ENCODE data around the gene PXDN.

The PXDN gene

DNA sequence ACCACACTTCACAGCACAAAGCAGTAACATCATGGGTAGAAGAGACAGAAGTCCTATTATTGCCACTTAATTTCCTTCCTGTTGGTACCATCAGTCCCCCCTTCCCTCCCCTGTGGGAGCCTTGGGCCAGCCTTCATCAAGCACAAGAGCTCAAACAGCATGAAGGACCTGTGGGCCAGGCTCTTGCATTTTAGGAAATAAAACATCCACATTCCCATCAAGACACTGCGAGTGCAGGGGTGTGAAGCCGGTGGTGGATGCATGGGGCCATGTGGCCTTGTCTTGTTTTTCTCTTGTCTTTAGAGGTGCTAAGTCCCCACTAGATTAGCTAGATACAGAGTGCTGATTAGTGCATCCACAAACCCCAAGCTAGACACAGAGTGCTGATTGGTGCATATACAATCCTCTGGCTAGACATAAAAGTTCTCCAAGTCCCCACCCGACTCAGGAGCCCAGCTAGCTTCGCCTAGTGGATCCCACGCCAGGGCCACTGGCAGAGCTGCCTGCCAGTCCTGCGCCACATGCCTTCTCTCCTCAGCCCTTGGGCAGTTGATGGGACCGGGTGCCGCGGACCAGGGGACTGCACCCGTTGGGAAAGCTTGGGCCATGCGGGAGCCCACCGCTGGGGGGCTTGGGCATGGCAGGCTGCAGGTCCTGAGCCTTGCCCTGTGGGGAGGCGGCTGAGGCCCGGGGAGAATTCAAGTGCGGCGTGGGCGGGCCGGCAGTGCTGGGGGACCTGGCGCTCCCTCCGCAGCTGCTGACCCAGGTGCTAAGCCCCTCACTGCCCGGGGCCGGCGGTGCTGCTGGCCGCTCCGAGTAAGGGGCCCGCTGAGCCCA is 14.7 kb upstream of the PXDN start:
- Histone ChIP-seq H3K4me1 (ENCODE audit: control insufficient read depth, insufficient read depth, low read length) (no peaks in the 10 kb centered on the region), H3K4me3 (ENCODE audit: low read depth, low read length) (no peak overlapping the region), H3K27ac (ENCODE audit: extremely low read depth, low read depth, low read length) (no peak overlapping the region), H3K9me3 (ENCODE audit: control insufficient read depth, insufficient read depth, low read depth, low read length) (no peaks in the 10 kb centered on the region), H3K36me3 (ENCODE audit: control insufficient read depth in 2 of 2, insufficient read depth in 1 of 2, low read length in 2 of 2) (no peaks in the 10 kb centered on the region)
- ChIA-PET CTCF (interaction anchor here (0.5 to 3.0 kb wide), 3 partner anchors 8 to 409 kb away, joined by 3 to 13 read pairs (median 3); no protein-coding TSS in a partner anchor), POLR2A (no interaction called here)
- TF ChIP-seq, protein P1, sequence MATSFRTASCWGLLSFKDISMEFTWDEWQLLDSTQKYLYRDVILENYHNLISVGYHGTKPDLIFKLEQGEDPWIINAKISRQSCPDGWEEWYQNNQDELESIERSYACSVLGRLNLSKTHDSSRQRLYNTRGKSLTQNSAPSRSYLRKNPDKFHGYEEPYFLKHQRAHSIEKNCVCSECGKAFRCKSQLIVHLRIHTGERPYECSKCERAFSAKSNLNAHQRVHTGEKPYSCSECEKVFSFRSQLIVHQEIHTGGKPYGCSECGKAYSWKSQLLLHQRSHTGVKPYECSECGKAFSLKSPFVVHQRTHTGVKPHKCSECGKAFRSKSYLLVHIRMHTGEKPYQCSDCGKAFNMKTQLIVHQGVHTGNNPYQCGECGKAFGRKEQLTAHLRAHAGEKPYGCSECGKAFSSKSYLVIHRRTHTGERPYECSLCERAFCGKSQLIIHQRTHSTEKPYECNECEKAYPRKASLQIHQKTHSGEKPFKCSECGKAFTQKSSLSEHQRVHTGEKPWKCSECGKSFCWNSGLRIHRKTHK (tag by site-specific recombination; IDR thresholded peaks at IDR 0.05) = no peak
- TF ChIP-seq, protein P2, sequence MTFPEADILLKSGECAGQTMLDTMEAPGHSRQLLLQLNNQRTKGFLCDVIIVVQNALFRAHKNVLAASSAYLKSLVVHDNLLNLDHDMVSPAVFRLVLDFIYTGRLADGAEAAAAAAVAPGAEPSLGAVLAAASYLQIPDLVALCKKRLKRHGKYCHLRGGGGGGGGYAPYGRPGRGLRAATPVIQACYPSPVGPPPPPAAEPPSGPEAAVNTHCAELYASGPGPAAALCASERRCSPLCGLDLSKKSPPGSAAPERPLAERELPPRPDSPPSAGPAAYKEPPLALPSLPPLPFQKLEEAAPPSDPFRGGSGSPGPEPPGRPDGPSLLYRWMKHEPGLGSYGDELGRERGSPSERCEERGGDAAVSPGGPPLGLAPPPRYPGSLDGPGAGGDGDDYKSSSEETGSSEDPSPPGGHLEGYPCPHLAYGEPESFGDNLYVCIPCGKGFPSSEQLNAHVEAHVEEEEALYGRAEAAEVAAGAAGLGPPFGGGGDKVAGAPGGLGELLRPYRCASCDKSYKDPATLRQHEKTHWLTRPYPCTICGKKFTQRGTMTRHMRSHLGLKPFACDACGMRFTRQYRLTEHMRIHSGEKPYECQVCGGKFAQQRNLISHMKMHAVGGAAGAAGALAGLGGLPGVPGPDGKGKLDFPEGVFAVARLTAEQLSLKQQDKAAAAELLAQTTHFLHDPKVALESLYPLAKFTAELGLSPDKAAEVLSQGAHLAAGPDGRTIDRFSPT (tag by site-specific recombination; IDR thresholded peaks at IDR 0.05) = no peak
- no peak for TF ChIP-seq PRDM1 (tag by site-specific recombination; IDR thresholded peaks at IDR 0.05)
- no peak for TF ChIP-seq ZNF626 (tag by site-specific recombination; IDR thresholded peaks at IDR 0.05)
- TF ChIP-seq ZNF324 (tag by site-specific recombination; IDR thresholded peaks at IDR 0.05) = no peak
- no peak for TF ChIP-seq ZNF555 (tag by site-specific recombination; conservative IDR thresholded peaks at IDR 0.05)
- TF ChIP-seq, protein P3, sequence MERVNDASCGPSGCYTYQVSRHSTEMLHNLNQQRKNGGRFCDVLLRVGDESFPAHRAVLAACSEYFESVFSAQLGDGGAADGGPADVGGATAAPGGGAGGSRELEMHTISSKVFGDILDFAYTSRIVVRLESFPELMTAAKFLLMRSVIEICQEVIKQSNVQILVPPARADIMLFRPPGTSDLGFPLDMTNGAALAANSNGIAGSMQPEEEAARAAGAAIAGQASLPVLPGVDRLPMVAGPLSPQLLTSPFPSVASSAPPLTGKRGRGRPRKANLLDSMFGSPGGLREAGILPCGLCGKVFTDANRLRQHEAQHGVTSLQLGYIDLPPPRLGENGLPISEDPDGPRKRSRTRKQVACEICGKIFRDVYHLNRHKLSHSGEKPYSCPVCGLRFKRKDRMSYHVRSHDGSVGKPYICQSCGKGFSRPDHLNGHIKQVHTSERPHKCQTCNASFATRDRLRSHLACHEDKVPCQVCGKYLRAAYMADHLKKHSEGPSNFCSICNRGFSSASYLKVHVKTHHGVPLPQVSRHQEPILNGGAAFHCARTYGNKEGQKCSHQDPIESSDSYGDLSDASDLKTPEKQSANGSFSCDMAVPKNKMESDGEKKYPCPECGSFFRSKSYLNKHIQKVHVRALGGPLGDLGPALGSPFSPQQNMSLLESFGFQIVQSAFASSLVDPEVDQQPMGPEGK (tag by site-specific recombination; IDR thresholded peaks at IDR 0.05) = no peak
- TF ChIP-seq ZNF214 (tag by site-specific recombination; IDR thresholded peaks at IDR 0.05; ENCODE audit: borderline replicate concordance) = no peak
- no peak for TF ChIP-seq ZNF549 (tag by site-specific recombination; IDR thresholded peaks at IDR 0.05)
- no peak for TF ChIP-seq ZNF24 (tag by site-specific recombination; IDR thresholded peaks at IDR 0.05)

DNA sequence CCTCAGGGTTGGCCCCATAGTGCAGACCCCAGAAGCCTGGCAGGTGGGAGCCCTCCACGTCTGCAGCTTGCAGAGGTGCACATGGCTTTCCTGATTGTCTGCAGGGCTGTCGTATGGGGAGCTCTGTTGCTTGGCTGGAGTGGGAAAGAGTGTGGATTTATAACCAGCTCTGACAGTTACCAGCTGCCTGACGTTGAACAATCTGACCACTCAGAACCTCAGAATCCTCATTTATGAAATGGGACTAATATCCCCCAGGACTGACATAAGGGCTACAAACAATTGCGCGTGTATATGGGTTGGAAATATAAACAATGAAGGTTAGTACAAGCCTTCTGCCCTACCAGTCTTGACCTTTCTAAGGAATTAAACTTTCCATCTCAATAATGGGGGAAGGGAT is 13.9 kb upstream of the PXDN start:
- no peak overlapping the region for H3K4me3 ChIP-seq (ENCODE audit: low read depth, low read length)
- CTCF ChIA-PET = interaction anchor here (0.6 to 1.2 kb wide), 2 partner anchors 8 to 176 kb away, joined by 3 read pairs; no protein-coding TSS in a partner anchor
- H3K27ac ChIP-seq (ENCODE audit: extremely low read depth, low read depth, low read length) = no peak overlapping the region
- H3K9me3 ChIP-seq (ENCODE audit: control insufficient read depth, insufficient read depth, low read depth, low read length) = no peaks in the 10 kb centered on the region
- POLR2A ChIA-PET = no interaction called here
- TF ChIP-seq ZNF211 (tag by site-specific recombination; IDR thresholded peaks at IDR 0.05; ENCODE audit: low read depth) (no peak), ZNF776 (tag by site-specific recombination; IDR thresholded peaks at IDR 0.05; ENCODE audit: borderline replicate concordance) (no peak), ZNF843 (tag by site-specific recombination; IDR thresholded peaks at IDR 0.05) (no peak), ZNF768 (tag by site-specific recombination; IDR thresholded peaks at IDR 0.05) (no peak), IKZF3 (tag by site-specific recombination; IDR thresholded peaks at IDR 0.05) (no peak), ZNF664 (tag by site-specific recombination; IDR thresholded peaks at IDR 0.05) (no peak), ZNF792 (tag by site-specific recombination; IDR thresholded peaks at IDR 0.05) (no peak), ZNF548 (tag by site-specific recombination; IDR thresholded peaks at IDR 0.05) (no peak), ZNF423 (tag by site-specific recombination; IDR thresholded peaks at IDR 0.05) (no peak), ZNF660 (tag by site-specific recombination; IDR thresholded peaks at IDR 0.05) (no peak)
- TF ChIP-seq, protein P4, sequence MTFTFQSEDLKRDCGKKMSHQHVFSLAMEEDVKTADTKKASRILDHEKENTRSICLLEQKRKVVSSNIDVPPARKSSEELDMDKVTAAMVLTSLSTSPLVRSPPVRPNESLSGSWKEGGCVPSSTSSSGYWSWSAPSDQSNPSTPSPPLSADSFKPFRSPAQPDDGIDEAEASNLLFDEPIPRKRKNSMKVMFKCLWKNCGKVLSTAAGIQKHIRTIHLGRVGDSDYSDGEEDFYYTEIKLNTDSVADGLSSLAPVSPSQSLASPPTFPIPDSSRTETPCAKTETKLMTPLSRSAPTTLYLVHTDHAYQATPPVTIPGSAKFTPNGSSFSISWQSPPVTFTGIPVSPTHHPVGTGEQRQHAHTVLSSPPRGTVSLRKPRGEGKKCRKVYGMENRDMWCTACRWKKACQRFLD (tag by site-specific recombination; IDR thresholded peaks at IDR 0.05) = no peak
- TF ChIP-seq, protein P5, sequence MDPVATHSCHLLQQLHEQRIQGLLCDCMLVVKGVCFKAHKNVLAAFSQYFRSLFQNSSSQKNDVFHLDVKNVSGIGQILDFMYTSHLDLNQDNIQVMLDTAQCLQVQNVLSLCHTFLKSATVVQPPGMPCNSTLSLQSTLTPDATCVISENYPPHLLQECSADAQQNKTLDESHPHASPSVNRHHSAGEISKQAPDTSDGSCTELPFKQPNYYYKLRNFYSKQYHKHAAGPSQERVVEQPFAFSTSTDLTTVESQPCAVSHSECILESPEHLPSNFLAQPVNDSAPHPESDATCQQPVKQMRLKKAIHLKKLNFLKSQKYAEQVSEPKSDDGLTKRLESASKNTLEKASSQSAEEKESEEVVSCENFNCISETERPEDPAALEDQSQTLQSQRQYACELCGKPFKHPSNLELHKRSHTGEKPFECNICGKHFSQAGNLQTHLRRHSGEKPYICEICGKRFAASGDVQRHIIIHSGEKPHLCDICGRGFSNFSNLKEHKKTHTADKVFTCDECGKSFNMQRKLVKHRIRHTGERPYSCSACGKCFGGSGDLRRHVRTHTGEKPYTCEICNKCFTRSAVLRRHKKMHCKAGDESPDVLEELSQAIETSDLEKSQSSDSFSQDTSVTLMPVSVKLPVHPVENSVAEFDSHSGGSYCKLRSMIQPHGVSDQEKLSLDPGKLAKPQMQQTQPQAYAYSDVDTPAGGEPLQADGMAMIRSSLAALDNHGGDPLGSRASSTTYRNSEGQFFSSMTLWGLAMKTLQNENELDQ (tag by site-specific recombination; IDR thresholded peaks at IDR 0.05; ENCODE audit: low read depth) = no peak
- TF ChIP-seq, protein P6, sequence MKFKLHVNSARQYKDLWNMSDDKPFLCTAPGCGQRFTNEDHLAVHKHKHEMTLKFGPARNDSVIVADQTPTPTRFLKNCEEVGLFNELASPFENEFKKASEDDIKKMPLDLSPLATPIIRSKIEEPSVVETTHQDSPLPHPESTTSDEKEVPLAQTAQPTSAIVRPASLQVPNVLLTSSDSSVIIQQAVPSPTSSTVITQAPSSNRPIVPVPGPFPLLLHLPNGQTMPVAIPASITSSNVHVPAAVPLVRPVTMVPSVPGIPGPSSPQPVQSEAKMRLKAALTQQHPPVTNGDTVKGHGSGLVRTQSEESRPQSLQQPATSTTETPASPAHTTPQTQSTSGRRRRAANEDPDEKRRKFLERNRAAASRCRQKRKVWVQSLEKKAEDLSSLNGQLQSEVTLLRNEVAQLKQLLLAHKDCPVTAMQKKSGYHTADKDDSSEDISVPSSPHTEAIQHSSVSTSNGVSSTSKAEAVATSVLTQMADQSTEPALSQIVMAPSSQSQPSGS (tag by site-specific recombination; IDR thresholded peaks at IDR 0.05; ENCODE audit: low read depth) = no peak
- H3K4me1 ChIP-seq (ENCODE audit: control insufficient read depth, insufficient read depth, low read length) = no peaks in the 10 kb centered on the region
- H3K36me3 ChIP-seq (ENCODE audit: control insufficient read depth in 2 of 2, insufficient read depth in 1 of 2, low read length in 2 of 2) = no peaks in the 10 kb centered on the region

Data from HEK293 (cell line).